IMR-90 (cell line): ENCODE measurements around the gene PRSS23. TPM values are rescaled to one million over a fixed set of nuclear protein-coding genes. Genes with fewer than 3 reads are reported as not detected.

Experiments
- ATAC-seq: fragments of 200-7000 bp; cut with Tn5 transposase; 2 replicates; pipeline ENCODE4 v1.9.1; 2020; ENCODE audit warnings: low read depth, mild to moderate bottlenecking, moderate library complexity
- BruUV-seq: library from RNA; stranded (reverse); fragments of 400-500 nt; replicated peaks from 2 replicates; lab custom pipeline; 2021; lab: Mats Ljungman, UMichigan
- CTCF ChIA-PET: fragments of 300-600 bp; formaldehyde crosslinking; extraction: SDS; loops from one replicate; lab custom pipeline; 2021; ENCODE audit warnings: antibody characterized with exemption; lab: Yijun Ruan, JAX
- POLR2A ChIA-PET: fragments of 300-600 bp; sonication (Branson Sonifier 250); formaldehyde crosslinking; loops from one replicate; lab custom pipeline; 2022; ENCODE audit warnings: antibody characterized with exemption; ENCODE audit not compliant: unreplicated experiment; lab: Charles Lee
- DNase-seq: peaks from one replicate; pipeline ENCODE4 v3.0.0; 2013
- H2AFZ ChIP-seq: replicated peaks from 2 replicates; pipeline ENCODE3; 2013; ENCODE audit warnings: low read length, mild to moderate bottlenecking; ENCODE audit not compliant: poor library complexity
- H2AK5ac ChIP-seq: 2 replicates; pipeline ENCODE4 v1.6.1; 2013; ENCODE audit warnings: low read depth, low read length, inconsistent platforms
- H2AK9ac ChIP-seq: replicated peaks from 2 replicates; pipeline ENCODE3; 2013; ENCODE audit warnings: mild to moderate bottlenecking, low read depth, low read length, moderate library complexity; ENCODE audit not compliant: poor library complexity
- H2BK120ac ChIP-seq: 2 replicates; pipeline ENCODE4 v1.6.1; 2013; ENCODE audit warnings: low read depth, low read length, inconsistent platforms
- H2BK15ac ChIP-seq: 3 replicates; pipeline ENCODE4 v1.6.1; 2013; ENCODE audit warnings: low read depth, low read length, inconsistent platforms
- H2BK20ac ChIP-seq: 2 replicates; pipeline ENCODE4 v1.6.1; 2013; ENCODE audit warnings: low read depth, mild to moderate bottlenecking, inconsistent platforms, low read length, moderate library complexity
- H2BK5ac ChIP-seq: 2 replicates; pipeline ENCODE4 v1.6.1; 2013; ENCODE audit warnings: mild to moderate bottlenecking, low read depth, low read length, inconsistent platforms; ENCODE audit not compliant: poor library complexity, severe bottlenecking
- H3K14ac ChIP-seq: replicated peaks from 2 replicates; pipeline ENCODE4 v1.6.1; 2013; ENCODE audit warnings: low read depth, low read length, inconsistent platforms
- H3K18ac ChIP-seq: 2 replicates; pipeline ENCODE4 v1.6.1; 2013; ENCODE audit warnings: low read depth, low read length, control low read depth
- H3K23ac ChIP-seq: 2 replicates; pipeline ENCODE4 v1.6.1; 2013; ENCODE audit warnings: low read depth, low read length, inconsistent platforms
- H3K27ac ChIP-seq: 2 replicates; pipeline ENCODE4 v1.5.1; 2013; ENCODE audit warnings: mild to moderate bottlenecking, control low read depth, low read length; ENCODE audit not compliant: insufficient read depth
- H3K27me3 ChIP-seq: 2 replicates; pipeline ENCODE4 v1.6.1; 2013; ENCODE audit warnings: low read length; ENCODE audit not compliant: control insufficient read depth, insufficient read depth
- H3K36me3 ChIP-seq: 2 replicates; pipeline ENCODE4 v1.6.1; 2013; ENCODE audit warnings: low read length, mixed read lengths; ENCODE audit not compliant: control insufficient read depth, insufficient read depth
- H3K4ac ChIP-seq: 2 replicates; pipeline ENCODE4 v1.6.1; 2013; ENCODE audit warnings: low read depth, low read length, inconsistent platforms
- H3K4me1 ChIP-seq: 2 replicates; pipeline ENCODE4 v1.6.1; 2013; ENCODE audit warnings: low read length, mixed read lengths; ENCODE audit not compliant: control insufficient read depth, insufficient read depth
- H3K4me2 ChIP-seq: 2 replicates; pipeline ENCODE4 v1.6.1; 2013; ENCODE audit warnings: low read depth, mild to moderate bottlenecking, control low read depth, low read length, moderate library complexity
- H3K4me3 ChIP-seq: 2 replicates; pipeline ENCODE4 v1.5.1; 2013; ENCODE audit warnings: low read depth, mild to moderate bottlenecking, control low read depth, low read length, moderate library complexity; ENCODE audit not compliant: insufficient read depth
- H3K56ac ChIP-seq: 2 replicates; pipeline ENCODE4 v1.6.1; 2013; ENCODE audit warnings: low read length, inconsistent platforms; ENCODE audit not compliant: insufficient read depth; ENCODE audit errors: extremely low read depth
- H3K79me1 ChIP-seq, 2 experiments: 2 replicates each; pipeline ENCODE4 v1.6.1; 2013; ENCODE audit warnings: low read length in 2 of 2, inconsistent platforms in 1 of 2, low read depth in 1 of 2
- H3K9ac ChIP-seq: 2 replicates; pipeline ENCODE4 v1.6.1; 2013; ENCODE audit warnings: low read depth, low read length, control low read depth
- H3K9me1 ChIP-seq: 2 replicates; pipeline ENCODE4 v1.6.1; 2013; ENCODE audit warnings: low read length, inconsistent platforms; ENCODE audit not compliant: insufficient read depth
- H3K9me3 ChIP-seq: 2 replicates; pipeline ENCODE4 v1.6.1; 2013; ENCODE audit warnings: low read length; ENCODE audit not compliant: control insufficient read depth, insufficient read depth
- H4K20me1 ChIP-seq: 2 replicates; pipeline ENCODE4 v1.6.1; 2013; ENCODE audit warnings: low read length, inconsistent platforms; ENCODE audit not compliant: insufficient read depth
- H4K5ac ChIP-seq: 2 replicates; pipeline ENCODE4 v1.6.1; 2013; ENCODE audit warnings: mild to moderate bottlenecking, low read depth, low read length, control low read depth
- H4K8ac ChIP-seq, 2 experiments: 2 replicates each; pipeline ENCODE4 v1.6.1; 2013; ENCODE audit warnings: low read depth in 2 of 2, low read length in 2 of 2, control low read depth in 1 of 2, inconsistent platforms in 1 of 2
- H4K91ac ChIP-seq: 2 replicates; pipeline ENCODE4 v1.6.1; 2013; ENCODE audit warnings: low read depth, low read length, inconsistent platforms; ENCODE audit not compliant: insufficient read depth
- CHD1 ChIP-seq: IDR thresholded peaks from 2 replicates; pipeline ENCODE4 v1.6.1; 2012; ENCODE audit warnings: low read depth, low read length, improper control_type of control experiment
- POLR2A ChIP-seq: IDR thresholded peaks from 2 replicates; pipeline ENCODE4 v1.6.1; 2012; ENCODE audit warnings: mild to moderate bottlenecking, low read depth, low read length
- WGBS, 2 experiments: methylation state at CpG; one replicate each; pipeline versions ENCODE4 v1.1.5 to v1.1.7; 2013; ENCODE audit warnings: missing lambda C conversion rate in 2 of 2; ENCODE audit not compliant: insufficient read length in 1 of 2; ENCODE audit errors: extremely low coverage in 2 of 2; 5-methylcytosine and 5-hydroxymethylcytosine counted together
- dilution Hi-C: fragments of 300-500 bp; cut with HindIII; formaldehyde crosslinking; loops from one replicate; pipeline ENCODE4 v1.14.3; 2018; ENCODE audit warnings: low sequenced_read_pairs; ENCODE audit not compliant: unreplicated experiment
- in situ Hi-C: fragments of 300-500 bp; cut with MboI; formaldehyde crosslinking; loops from 3 replicates; pipeline ENCODE4 v1.14.3; 2019; ENCODE audit warnings: low sequenced_read_pairs, inconsistent platforms, mixed read lengths
- intact Hi-C: fragments of 100-400 bp; cut with micrococcal nuclease; formaldehyde crosslinking; loops from 2 replicates; pipeline ENCODE4 v1.10.0; 2022
- polyA plus RNA-seq, 3 experiments: library from polyadenylated mRNA; depleted of rRNA; stranded (reverse); fragments of >200 nt; gene quantifications; 2 replicates each; pipeline ENCODE4 v1.2.3, GENCODE V29; 2012; ENCODE audit warnings: low replicate concordance in 1 of 3
- total RNA-seq: library from RNA; depleted of rRNA; stranded (reverse); fragments of >200 nt; gene quantifications from 2 replicates; pipeline ENCODE4 v1.2.3, GENCODE V29; 2012

Gene PRSS23
- total and polyA plus RNA-seq, 2 of the 4 experiments (the other 2 are of a cell fraction): 100 to 199 TPM

DNA sequence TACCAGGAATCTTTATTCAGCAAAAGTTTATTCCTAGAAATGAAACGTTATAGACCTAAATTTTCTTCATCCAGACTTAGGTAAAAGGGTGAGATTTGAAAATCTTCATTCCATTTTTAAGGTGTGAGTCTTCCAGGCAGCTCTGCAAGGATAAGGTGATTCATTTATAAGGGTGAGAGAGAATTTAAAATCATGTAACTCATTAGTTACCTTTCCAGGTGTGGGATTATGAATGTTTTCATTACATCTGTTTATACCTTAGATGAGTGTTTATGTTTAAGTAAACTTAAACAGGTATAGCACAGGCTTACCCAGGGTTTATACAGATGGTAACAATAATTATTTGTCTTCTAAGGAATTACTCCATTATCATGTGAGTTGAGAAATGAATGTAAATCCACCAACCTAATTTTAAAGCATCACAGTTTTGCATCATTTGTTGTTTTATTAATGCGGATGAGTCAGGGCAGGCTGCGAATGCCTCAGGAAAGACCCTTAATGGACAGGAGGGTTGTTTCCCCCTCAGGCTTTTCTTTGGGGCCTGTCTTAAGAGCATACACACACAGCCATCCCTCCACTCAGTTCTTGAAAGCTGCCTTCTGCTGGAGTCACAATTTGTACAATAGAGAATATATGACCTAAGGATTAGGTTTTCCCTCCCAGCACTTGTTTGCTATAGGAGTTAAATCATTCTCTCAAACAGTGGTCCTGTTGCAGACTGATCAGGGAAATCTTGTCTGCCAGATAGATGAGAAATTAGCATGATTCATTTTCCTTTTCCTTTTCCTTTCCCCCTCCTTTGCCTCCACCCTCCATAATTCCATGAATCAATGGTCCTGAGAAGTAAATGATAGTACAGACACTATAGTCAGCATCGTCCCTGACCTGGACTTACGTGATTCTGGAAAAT, 3.0 kb downstream of the PRSS23 start:
- no TSS peak for BruUV-seq
- no peak for DNase-seq
- H3K4me1 ChIP-seq: peaks cover 22% of the 10 kb centered on the region
- no peak overlapping the region for H2AK5ac ChIP-seq
- intact Hi-C loops (loop anchor here (2.0 to 5.0 kb wide), 3 partner anchors 133 to 196 kb away; no protein-coding TSS in a partner anchor), in situ Hi-C loops (loop anchor here (5.0 kb wide), 1 partner anchor 131 kb away; the partner anchor contains the start of gene ME3), dilution Hi-C loops (no loop called here)
- no peak for ATAC-seq
- H4K5ac ChIP-seq: no peak overlapping the region
- H4K91ac ChIP-seq: no peak overlapping the region
- H4K8ac ChIP-seq: no peak overlapping the region
- H3K23ac ChIP-seq: 0 out of 2 replicates have a peak overlapping the region, but pooled peaks have one; percentile 26
- H3K9me1 ChIP-seq: peaks cover 14% of the 10 kb centered on the region; the same call in 1 of the 2 replicates
- no peak overlapping the region for H3K18ac ChIP-seq
- no peaks in the 10 kb centered on the region for H3K9me3 ChIP-seq
- no peak overlapping the region for H2BK20ac ChIP-seq
- peak overlapping the region; percentile 5; the same call in 1 of the 2 replicates for H3K14ac ChIP-seq
- 0 out of 2 replicates have a peak overlapping the region, but pooled peaks have one; percentile 10 for H3K9ac ChIP-seq
- H2AFZ ChIP-seq: no peak overlapping the region
- H2AK9ac ChIP-seq: no peak overlapping the region
- ChIA-PET POLR2A (no interaction called here), CTCF (interaction anchor here (0.7 to 1.5 kb wide), 3 partner anchors 8 to 164 kb away, joined by 3 read pairs; no protein-coding TSS in a partner anchor)
- no CpG with 5 or more reads among the region's 5 CpGs for WGBS, 2 experiments
- H2BK15ac ChIP-seq: no peak overlapping the region
- TF ChIP-seq POLR2A (no peak), CHD1 (no peak)
- peaks cover 37 to 69% of the 10 kb centered on the region in 2 experiments for H3K79me1 ChIP-seq
- no peak overlapping the region for H3K56ac ChIP-seq
- H3K27me3 ChIP-seq: no peaks in the 10 kb centered on the region
- no peak overlapping the region for H3K4me3 ChIP-seq
- H3K27ac ChIP-seq: no peak overlapping the region
- H2BK120ac ChIP-seq: no peak overlapping the region
- no peaks in the 10 kb centered on the region for H4K20me1 ChIP-seq
- H3K4ac ChIP-seq: peak overlapping the region; percentile 36; the same call in 1 of the 2 replicates
- no peak overlapping the region for H2BK5ac ChIP-seq
- H3K36me3 ChIP-seq: 0 out of 2 replicates have a peak, but pooled peaks cover 4% of the 10 kb centered on the region
- no peak overlapping the region; the same call in 1 of the 2 replicates for H3K4me2 ChIP-seq
